Stimulated activated CD8-positive, alpha-beta memory T cell treated with anti-CD3 and anti-CD28 coated beads, Interleukin-15, amount 100 ng/mL, for 1 hour (primary cell): ENCODE results near the gene PATJ.
"Not testable (repeated sequence)": the region's sequence is repeated elsewhere in the genome, so short reads cannot be mapped to it uniquely, and the experiment has no call there.

Experiments used
- DNase-seq: peaks from one replicate; pipeline ENCODE4 v3.0.0-alpha.2; 2020; ENCODE audit warnings: low read depth

Gene PATJ

GRCh38 chr1:61743716-61744580 is 1.7 kb downstream of the PATJ start:
- no peak for DNase-seq

DNA sequence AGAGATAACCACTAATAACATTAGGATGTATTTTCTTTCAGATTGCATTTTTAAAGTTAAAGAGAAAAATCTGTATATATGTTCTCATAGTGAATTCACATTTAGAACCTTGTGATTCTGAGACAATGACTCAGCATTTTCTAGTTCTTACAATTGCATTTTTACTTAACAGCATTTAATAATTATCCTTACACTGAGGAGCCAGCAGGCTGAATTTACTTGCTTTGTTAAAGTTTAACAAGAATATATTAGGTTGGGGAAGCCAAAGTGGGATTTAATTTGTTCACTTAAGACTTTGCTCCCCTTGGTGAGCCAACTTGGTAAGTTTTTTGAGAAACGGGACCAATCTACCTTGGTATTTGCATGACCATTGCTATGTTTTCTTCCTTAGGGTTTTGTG is 4.5 kb downstream of the PATJ start:
- no peak for DNase-seq

GRCh38 chr1:61748566-61748965 is 6.3 kb downstream of the PATJ start:
- no peak for DNase-seq

DNA sequence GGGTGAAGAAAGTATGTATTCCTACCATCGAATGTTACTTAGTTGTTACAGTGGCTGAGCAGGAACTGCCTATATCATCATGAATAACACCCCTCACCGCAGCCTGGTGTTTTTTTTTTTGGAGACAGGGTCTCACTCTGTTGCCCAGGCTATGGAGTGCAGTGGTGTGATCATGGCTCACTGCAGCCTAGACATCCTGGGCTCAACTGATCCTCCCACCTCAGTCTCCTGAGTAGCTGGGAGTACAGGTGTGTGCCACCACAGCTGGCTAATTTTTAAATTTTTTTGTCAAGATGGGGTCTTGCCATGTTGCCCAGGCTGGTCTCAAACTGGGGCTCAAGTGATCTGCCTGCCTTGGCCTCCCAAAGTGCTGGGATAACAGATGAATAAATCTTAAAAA is 7.3 kb downstream of the PATJ start:
- no peak for DNase-seq

GRCh38 chr1:61752921-61753389 is 10.7 kb downstream of the PATJ start:
- no peak for DNase-seq

DNA sequence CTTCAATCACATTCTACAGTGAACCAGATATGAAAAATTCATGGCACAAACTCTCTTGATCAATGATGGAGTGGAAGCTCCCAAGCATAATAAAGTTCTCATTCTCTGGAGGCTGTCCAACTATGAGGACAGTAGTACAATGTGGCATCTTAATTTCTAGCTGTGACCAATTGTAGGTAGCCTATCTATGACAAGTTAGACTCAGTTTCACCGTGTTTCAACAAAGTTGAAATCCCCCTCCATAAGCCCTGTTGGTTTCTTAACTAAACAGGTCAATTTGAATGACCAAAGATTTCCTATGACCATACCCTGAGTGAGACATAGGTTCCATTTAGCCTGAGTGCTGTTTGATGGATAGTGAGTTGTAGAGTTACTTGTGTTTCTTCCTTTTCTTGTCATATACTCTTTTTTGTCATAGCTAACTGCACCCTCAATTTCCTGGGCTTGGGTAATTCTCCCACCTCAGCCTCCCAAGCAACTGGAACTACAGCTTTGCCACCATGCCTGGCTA is 11.8 kb downstream of the PATJ start:
- DNase-seq, result no peak

DNA sequence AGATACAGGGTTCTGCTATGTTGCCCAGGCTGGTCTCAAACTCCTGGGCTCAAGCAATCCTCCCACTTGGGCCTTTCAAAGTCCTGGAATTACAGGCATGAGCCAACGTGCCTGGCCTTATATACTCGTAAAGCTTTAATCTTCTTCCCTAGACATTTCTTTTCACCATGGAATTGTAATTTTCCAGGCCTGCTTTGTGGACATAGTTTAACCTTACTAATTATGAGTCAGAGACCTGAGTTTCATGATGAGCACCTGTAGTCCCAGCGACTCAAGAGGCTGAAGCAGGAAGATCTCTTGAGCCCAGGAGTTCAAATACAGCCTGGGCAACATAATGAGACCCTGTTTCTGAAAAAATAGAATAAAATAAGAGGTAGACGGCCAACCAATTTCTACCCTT is 12.3 kb downstream of the PATJ start:
- DNase-seq, result no peak

DNA sequence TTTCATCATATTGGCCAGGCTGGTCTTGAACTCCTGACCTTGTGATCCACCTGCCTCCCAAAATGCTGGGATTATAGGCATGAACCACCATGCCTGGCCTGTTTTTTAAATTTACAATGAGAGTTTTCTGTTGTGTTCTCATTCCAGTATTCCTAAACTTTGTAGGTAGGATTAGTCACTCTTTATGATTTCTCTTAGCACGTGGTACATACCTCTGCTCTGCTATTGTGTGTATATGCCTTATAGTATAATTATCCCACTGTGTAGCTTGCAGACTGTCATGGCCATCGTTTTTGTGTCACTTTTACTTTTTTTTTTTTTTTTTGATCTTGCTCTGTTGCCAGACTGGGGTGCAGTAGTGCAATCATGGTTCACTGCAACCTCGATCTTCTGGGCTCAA is 14.5 kb downstream of the PATJ start:
- DNase-seq, result no peak

DNA sequence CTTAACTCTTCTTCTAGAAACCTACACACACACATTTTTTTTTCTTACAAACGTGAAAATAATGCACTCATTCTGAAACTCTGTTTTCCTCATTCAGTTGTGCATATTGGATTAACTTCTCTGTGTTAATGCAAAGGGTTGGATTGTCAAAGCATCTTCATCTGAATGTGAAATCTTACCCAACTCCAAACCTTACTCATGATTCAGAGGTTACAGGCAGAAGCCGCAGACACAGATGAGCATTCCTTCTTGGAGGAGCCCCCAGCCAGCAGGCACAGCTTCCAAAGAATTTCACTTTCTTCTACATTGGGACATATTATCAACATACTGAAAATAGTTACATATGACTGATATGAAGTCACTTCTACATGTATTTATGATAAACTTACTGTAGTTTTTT is 15.7 kb downstream of the PATJ start:
- no peak for DNase-seq

- DNase-seq, result no peak
These were observed 27.9 kb downstream of the PATJ start for GRCh38 chr1:61770131-61770530.

GRCh38 chr1:61776091-61776490 is 33.8 kb downstream of the PATJ start:
- no peak for DNase-seq

- no peak for DNase-seq
These were observed 37.0 kb downstream of the PATJ start for GRCh38 chr1:61779231-61779630.

GRCh38 chr1:61781151-61781550 is 38.9 kb downstream of the PATJ start:
- DNase-seq, result no peak

DNA sequence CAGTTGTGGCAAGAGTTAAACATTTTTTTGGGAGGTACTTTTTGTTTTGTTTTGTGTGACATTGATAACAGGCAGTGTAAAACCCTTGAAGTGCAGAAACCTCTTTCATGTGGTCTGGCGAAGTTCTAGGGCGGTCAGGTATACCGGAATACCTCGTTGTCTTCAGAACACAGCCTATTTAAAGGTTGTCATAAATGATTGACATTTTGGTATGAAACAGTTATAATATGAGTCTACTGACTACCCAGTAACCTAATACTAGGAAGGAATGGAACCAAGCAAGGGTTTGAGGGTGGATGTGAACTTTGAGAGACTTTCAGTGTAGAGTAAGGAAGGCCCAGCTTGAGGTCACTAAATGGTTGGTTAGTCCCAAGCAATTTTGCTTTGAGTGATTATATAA is 40.5 kb downstream of the PATJ start:
- peak; percentile 15 for DNase-seq

DNA sequence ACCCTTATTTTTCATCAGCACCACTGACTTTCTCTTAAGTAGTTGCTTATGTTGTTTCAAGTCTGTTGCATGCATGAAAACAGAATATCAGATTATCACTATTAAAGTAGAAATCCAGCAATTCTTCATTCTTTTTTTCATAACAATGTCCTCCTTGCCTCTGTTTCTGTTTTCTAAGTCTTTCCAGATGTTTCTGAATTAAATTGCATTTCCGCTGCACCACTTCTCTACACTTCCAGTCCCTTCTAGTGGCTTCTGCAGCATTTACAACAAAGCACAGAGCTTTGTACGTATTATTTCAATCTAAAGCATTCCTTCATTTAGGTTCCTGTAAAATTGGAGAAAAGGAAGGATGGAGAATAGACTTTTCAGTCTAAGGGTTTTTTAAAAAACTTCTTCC is 42.4 kb downstream of the PATJ start:
- no peak for DNase-seq

GRCh38 chr1:61790837-61791236 is 48.6 kb downstream of the PATJ start:
- DNase-seq, result no peak

GRCh38 chr1:61797045-61797755 is 54.9 kb downstream of the PATJ start:
- no peak for DNase-seq

DNA sequence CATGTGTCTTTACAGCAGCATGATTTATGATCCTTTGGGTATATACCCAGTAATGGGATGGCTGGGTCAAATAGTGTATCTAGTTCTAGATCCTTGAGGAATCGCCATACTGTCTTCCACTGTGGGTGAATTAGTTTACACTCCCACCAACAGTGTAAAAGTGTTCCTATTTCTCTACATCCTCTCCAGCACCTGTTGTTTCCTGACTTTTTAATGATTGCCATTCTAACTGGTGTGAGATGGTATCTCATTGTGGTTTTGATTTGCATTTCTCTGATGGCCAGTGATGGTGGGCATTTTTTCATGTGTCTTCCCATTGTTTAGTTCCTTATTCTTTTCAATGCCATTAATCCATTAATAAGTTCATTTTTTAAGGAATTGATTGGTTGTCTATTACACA is 58.8 kb downstream of the PATJ start:
- DNase-seq, result not testable (repeated sequence)

DNA sequence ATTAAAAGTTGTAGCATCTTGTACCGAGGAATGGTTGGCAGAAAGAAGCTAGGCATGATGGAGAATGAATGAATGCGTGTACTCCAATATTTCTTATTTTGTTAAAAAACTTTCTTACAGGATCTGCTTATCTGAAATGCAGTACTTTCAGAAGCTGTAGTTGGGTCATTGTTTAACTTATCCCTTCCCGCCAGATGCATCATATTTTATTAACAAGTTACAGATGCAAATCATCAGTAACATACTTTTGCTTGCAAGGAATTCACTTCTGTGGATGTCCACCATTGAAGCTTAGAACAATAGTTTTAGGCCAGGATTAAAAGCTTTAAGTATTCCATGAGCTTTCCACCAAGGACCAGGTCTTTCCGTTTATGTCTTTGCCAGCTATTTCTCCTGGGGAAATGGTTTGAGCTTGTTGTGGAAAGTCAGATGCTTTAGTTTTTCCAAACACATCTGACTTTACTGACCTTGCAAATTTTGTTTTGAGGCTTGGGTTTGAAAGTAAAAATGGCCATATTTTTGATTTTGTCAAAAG is 65.4 kb downstream of the PATJ start:
- DNase-seq, result no peak

GRCh38 chr1:61808321-61808720 is 66.0 kb downstream of the PATJ start:
- DNase-seq, result no peak

DNA sequence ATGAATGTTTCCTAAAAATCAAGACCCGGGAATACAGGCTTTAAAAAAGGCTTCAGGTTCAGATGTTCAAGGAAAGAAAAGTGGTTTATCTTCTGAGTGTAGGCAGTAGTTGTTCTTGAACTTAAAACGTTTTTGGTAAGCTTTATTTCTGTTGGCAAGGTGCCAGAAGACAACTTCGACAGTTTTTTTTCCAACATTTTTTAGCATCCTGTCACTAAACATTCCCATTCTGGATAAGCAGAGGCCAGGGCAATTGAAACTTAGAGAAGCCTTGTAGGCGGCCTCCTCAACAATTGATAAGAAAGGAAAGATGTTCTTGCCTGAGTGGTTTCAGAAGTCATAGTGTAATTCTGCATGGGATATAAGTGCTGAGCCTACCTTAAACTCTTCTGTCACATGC is 66.7 kb downstream of the PATJ start:
- no peak for DNase-seq

- no peak for DNase-seq
These were observed 70.6 kb downstream of the PATJ start for GRCh38 chr1:61812916-61813315.

DNA sequence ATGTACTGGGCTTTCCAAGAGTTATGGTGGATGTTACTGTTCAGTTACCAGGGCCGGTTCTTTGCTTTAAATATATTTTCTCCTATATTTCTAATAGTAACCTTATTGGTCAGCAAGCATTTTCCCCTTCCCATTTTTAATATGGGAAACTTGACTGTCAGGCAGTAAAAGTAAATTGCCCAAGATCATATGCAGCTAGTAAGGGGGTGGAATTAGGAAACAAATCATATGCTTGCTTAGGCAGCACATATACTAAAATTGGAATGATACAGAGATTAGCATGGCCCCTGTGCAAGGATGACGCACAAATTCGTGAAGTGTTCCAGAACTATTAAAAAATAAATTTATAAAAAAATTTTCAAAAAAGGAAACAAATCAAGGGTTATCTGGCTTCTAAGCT is 73.9 kb downstream of the PATJ start:
- no peak for DNase-seq
